Retinal pigment epithelial cell (primary cell): Measurements from ENCODE around the gene MLIP.

Source experiments
- DNase-seq: peaks from one replicate; pipeline ENCODE4 v3.0.0-alpha.2; 2010; ENCODE audit warnings: low read depth
- H3K4me3 ChIP-seq: 2 replicates; pipeline ENCODE4 v1.5.1; 2011; ENCODE audit warnings: mild to moderate bottlenecking, low read length, control low read depth, moderate library complexity
- TF ChIP-seq, protein P1 (sequence below): conservative IDR thresholded peaks from 2 replicates; pipeline ENCODE4 v1.5.1; 2011; ENCODE audit warnings: low read depth, low read length, control low read depth, inconsistent platforms

Gene MLIP

DNA sequence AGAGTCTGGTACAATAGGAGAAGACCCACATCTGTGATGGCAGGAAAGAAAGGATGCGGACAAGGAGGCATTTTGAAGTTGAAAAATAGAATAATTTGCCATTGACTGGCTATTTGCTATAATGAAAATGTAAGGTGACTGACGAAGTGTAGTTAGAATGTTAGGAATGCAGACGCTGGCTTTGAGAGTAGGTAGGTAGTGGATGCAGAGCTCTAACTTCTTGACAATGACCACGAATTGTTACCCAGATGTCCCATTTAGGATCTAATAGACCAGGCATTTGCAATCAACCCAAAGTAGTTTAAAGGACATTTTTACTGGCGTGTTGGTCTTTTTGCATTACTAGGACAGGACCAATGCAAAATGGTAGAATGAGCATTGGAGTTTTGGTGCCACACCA, 14.2 kb downstream of the MLIP start:
- TF ChIP-seq, protein P1, sequence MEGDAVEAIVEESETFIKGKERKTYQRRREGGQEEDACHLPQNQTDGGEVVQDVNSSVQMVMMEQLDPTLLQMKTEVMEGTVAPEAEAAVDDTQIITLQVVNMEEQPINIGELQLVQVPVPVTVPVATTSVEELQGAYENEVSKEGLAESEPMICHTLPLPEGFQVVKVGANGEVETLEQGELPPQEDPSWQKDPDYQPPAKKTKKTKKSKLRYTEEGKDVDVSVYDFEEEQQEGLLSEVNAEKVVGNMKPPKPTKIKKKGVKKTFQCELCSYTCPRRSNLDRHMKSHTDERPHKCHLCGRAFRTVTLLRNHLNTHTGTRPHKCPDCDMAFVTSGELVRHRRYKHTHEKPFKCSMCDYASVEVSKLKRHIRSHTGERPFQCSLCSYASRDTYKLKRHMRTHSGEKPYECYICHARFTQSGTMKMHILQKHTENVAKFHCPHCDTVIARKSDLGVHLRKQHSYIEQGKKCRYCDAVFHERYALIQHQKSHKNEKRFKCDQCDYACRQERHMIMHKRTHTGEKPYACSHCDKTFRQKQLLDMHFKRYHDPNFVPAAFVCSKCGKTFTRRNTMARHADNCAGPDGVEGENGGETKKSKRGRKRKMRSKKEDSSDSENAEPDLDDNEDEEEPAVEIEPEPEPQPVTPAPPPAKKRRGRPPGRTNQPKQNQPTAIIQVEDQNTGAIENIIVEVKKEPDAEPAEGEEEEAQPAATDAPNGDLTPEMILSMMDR: no peak
- H3K4me3 ChIP-seq: no peak overlapping the region
- no peak for DNase-seq

DNA sequence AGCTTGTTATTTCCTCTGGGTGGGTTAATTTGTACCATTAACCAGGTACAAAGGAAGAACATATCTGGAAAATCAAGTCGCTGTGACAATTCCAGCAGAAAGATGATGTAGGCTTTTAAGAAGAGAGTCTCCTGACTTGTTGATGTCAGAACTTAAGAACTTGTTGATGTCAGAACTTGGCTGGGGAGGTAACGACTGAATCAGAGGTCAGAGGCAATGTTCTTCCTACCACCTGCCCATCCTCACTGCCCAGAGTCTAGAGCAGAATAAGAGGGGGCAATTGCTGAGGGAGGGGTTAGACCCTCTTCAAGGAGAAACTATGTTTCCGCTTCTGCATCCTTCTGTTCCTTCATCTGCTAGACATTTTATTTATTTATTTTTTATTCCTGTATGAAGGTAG, 18.9 kb downstream of the MLIP start:
- H3K4me3 ChIP-seq: no peak overlapping the region
- no peak for DNase-seq
- TF ChIP-seq, protein P1: no peak

DNA sequence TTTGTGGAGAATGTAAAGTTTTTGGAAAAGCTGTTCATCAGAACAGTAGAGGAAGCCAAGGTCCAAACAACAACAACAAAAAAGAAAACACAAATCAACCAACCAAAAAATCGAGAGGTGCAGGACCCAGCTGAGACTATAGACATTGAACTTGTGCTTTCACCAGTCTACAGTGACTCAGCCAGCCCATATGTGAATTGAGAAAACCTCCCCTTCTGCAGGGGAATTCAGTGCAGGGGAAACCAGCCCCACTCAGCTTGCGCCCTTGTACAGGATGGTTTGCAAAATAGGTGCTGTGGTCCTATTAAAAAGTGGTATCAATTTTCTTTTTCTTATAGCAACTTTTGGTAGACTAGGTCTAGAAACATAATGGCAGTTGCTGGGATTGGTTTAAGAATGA, 21.3 kb downstream of the MLIP start:
- H3K4me3 ChIP-seq: no peak overlapping the region
- TF ChIP-seq, protein P1: no peak
- DNase-seq: no peak

DNA sequence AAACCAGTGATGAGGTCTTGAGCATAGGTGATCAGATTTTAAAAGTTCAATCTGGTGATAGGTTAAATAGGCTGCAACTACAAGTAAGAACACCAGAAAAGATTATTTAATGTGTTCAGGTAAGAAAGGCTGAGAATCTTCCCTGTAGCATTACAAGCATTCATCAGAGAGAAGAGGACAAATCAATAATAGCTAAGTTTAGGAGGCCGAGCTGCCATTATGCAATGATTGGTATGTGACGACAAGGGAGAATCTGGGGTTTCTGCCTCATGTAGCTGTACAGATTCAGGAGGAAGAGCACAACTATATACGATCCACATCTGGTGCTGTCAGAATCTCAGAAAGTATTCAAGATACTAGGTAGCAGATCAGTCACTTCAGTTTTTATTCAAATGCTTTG, 21.9 kb downstream of the MLIP start:
- DNase-seq: no peak
- TF ChIP-seq, protein P1: no peak
- no peak overlapping the region for H3K4me3 ChIP-seq

DNA sequence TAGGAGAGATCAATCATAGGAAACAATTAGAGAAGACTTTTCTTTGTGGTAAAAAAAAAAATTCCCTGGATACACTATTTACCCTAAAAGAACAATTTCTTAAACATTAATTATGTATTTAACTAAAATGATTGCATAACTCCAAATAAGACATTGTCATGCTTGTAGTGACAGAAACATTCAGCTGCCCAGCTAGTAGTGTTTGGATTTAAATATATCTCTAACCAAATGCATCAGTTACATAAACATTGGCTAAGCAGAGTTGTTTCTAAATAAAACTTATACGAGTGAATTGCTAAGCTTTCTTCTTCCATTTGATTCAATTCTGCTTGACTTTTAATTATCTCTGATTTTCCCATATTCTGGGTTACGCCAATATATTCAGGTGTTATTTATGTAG, 23.7 kb downstream of the MLIP start:
- no peak for DNase-seq
- H3K4me3 ChIP-seq: no peak overlapping the region
- TF ChIP-seq, protein P1: no peak

DNA sequence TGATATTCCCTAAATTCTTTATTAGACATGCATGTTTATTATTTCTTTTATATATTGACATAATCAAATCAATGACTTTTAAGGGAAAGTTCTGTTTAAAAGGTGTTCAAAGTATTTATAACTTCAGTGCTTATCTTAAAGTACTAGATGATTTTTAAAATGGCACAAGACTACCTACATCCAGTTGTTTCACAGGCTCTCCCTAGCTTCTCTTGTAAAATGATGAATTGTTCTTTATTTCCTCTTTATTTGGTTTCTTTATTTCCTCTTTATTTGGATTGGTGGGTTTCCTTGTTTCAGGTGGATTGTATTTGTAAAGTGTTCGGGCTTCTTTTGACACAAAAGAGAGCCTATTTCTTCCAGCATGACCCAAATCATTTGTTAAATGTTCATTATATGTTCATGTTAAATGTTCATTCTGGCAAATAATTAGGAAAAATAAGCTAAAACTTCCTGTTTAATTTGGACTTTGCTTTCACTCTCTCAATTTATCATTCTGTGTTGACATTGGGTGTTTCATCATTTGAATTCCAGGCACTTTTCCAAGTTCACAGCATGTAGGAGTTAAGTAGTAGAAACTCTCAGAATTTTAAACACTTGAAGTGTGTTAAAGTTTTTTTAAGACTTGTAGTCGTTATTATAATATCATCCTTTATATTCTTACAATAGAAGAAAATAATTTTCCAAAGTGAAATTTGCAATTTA, 24.6 kb downstream of the MLIP start:
- H3K4me3 ChIP-seq: no peak overlapping the region
- TF ChIP-seq, protein P1: no peak
- DNase-seq: no peak

DNA sequence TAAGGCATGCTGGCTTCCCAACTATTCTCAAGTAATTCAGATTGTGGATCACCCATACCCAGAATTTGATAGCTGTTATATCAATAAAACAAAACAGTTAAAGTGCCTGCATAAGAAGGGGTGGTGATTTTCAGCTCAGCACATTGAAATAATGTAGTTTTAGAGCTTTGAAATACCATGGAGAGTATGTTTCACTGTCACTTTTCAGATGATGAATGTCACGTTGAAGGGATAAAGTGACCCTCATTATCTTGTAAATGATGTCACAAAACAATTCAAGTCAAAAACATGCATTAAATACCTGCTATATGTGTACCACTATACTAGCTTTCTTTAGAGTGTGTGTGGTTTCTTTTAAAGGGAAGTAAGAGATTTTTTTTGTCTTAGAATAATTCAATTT, 27.6 kb downstream of the MLIP start:
- TF ChIP-seq, protein P1: no peak
- DNase-seq: no peak
- H3K4me3 ChIP-seq: no peak overlapping the region
